H1 (cell line): ENCODE measurements around the gene DHRS9. TPM values are rescaled to one million over a fixed set of nuclear protein-coding genes. Genes with fewer than 3 reads are reported as not detected.

Source experiments
- BRCA1 ChIP-seq: IDR thresholded peaks from 2 replicates; pipeline ENCODE4 v1.6.1; 2012; ENCODE audit warnings: low read depth, low read length, improper control_type of control experiment
- NANOG ChIP-seq: IDR thresholded peaks from 2 replicates; pipeline ENCODE4 v1.6.1; 2011; ENCODE audit warnings: low read length, low read depth, mild to moderate bottlenecking, inconsistent platforms; ENCODE audit not compliant: insufficient read depth, poor library complexity, severe bottlenecking
- polyA plus RNA-seq, 7 experiments: library from polyadenylated mRNA; depleted of rRNA in 3 of 7; stranded (reverse) in 5 of 7; unstranded in 2 of 7; fragments of >200 nt in 5 of 7; fragments of 200-250 nt in 2 of 7; gene quantifications; 1 replicate in 5 of 7; 2 replicates in 1 of 7; 4 replicates in 1 of 7; pipeline versions ENCODE4 v1.2.1 to v1.2.3, GENCODE V29; 2011 to 2013; ENCODE audit warnings: missing spikeins in 2 of 7, mixed read lengths in 2 of 7
- total RNA-seq: library from RNA; stranded (reverse); fragmentation: NEBNext Ultra II Directional; extraction: Animal tissue kit (Norgen Biotek cat#: 25700); gene quantifications from 2 replicates; pipeline ENCODE4 v1.2.1, GENCODE V29; 2021

Gene DHRS9
- total and polyA plus RNA-seq, 2 of the 8 experiments (the other 6 are each of a cell fraction or from before 2014, with no cell fraction given) = not detected

GRCh38 chr2:169039702-169040101 lies 29.7 kb upstream of the DHRS9 start (continued):
- TF ChIP-seq BRCA1 = no peak
- TF ChIP-seq NANOG = no peak
